Fibroblast of skin of back (primary cell): ENCODE measurements around the gene EVI2B.
"Not testable (repeated sequence)": the region's sequence is repeated elsewhere in the genome, so short reads cannot be mapped to it uniquely, and the experiment has no call there.

Experiments
- DNase-seq: peaks from one replicate; pipeline ENCODE4 v3.0.0-alpha.2; 2013

The EVI2B gene

GRCh38 chr17:31310260-31310659 is 3.6 kb downstream of the EVI2B start:
- DNase-seq: no peak

- DNase-seq: no peak
Observed at GRCh38 chr17:31309556-31309955, 4.3 kb downstream of the EVI2B start.

- no peak for DNase-seq
Observed at GRCh38 chr17:31308372-31309334, 5.2 kb downstream of the EVI2B start.

GRCh38 chr17:31307640-31308039 is 6.2 kb downstream of the EVI2B start:
- no peak for DNase-seq

GRCh38 chr17:31299624-31300023 is 14.2 kb downstream of the EVI2B start:
- DNase-seq: no peak

- no peak for DNase-seq
Observed at GRCh38 chr17:31297090-31297489, 16.8 kb downstream of the EVI2B start, which contains the start of gene OMG. Gene OMG (minus strand): TSS chr17:31297239. CDS start chr17:31296331, 908 bp downstream.

- DNase-seq: no peak
Observed at GRCh38 chr17:31296142-31296541, 17.7 kb downstream of the EVI2B start.

GRCh38 chr17:31295489-31295871 is 18.4 kb downstream of the EVI2B start:
- DNase-seq: no peak

GRCh38 chr17:31294820-31295488 is 18.9 kb downstream of the EVI2B start:
- no peak for DNase-seq

- no peak for DNase-seq
Observed at GRCh38 chr17:31294231-31294630, 19.6 kb downstream of the EVI2B start.

GRCh38 chr17:31293581-31293980 is 20.3 kb downstream of the EVI2B start:
- DNase-seq: peak; percentile 44

- peak; percentile 76 for DNase-seq
Observed at GRCh38 chr17:31291820-31292219, 22.0 kb downstream of the EVI2B start.

GRCh38 chr17:31289790-31290189 is 24.1 kb downstream of the EVI2B start:
- no peak for DNase-seq

GRCh38 chr17:31287932-31288331 is 25.9 kb downstream of the EVI2B start:
- DNase-seq: not testable (repeated sequence)

GRCh38 chr17:31286587-31286986 is 27.3 kb downstream of the EVI2B start:
- no peak for DNase-seq

GRCh38 chr17:31283841-31284240 is 30.0 kb downstream of the EVI2B start:
- DNase-seq: no peak

GRCh38 chr17:31281061-31281460 is 32.8 kb downstream of the EVI2B start:
- no peak for DNase-seq

- no peak for DNase-seq
Observed at GRCh38 chr17:31279401-31279800, 34.5 kb downstream of the EVI2B start.

GRCh38 chr17:31275116-31275515 is 38.7 kb downstream of the EVI2B start:
- no peak for DNase-seq

GRCh38 chr17:31274252-31274651 is 39.6 kb downstream of the EVI2B start:
- no peak for DNase-seq

GRCh38 chr17:31273516-31273915 is 40.3 kb downstream of the EVI2B start:
- DNase-seq: no peak

- DNase-seq: no peak
Observed at GRCh38 chr17:31272803-31273202, 41.1 kb downstream of the EVI2B start.

- no peak for DNase-seq
Observed at GRCh38 chr17:31272236-31272635, 41.6 kb downstream of the EVI2B start.

GRCh38 chr17:31269578-31269983 is 44.3 kb downstream of the EVI2B start:
- peak; percentile 99 for DNase-seq
